Mesendoderm (in vitro differentiated cells): Measurements from ENCODE around the gene LIPI.
"Not testable (repeated sequence)": the region's sequence is repeated elsewhere in the genome, so short reads cannot be mapped to it uniquely, and the experiment has no call there.

ENCODE experiments used
- DNase-seq: peaks from one replicate; pipeline ENCODE4 v3.0.0; 2013
- H2AK5ac ChIP-seq: 2 replicates; pipeline ENCODE4 v1.6.1; 2013; ENCODE audit warnings: low read length, inconsistent platforms
- H2BK120ac ChIP-seq: 2 replicates; pipeline ENCODE4 v1.6.1; 2013; ENCODE audit warnings: low read depth, mild to moderate bottlenecking, low read length, moderate library complexity, mixed read lengths
- H2BK15ac ChIP-seq: replicated peaks from 2 replicates; pipeline ENCODE4 v1.6.1; 2013; ENCODE audit warnings: low read depth, mild to moderate bottlenecking, moderate library complexity
- H2BK5ac ChIP-seq: 2 replicates; pipeline ENCODE4 v1.6.1; 2013; ENCODE audit warnings: low read length, inconsistent platforms
- H3K18ac ChIP-seq: 2 replicates; pipeline ENCODE4 v1.6.1; 2013; ENCODE audit warnings: mild to moderate bottlenecking, low read length, mixed read lengths
- H3K23ac ChIP-seq: one replicate; pipeline ENCODE4 v1.6.1; 2013; ENCODE audit warnings: low read length
- H3K27ac ChIP-seq: 2 replicates; pipeline ENCODE4 v1.5.1; 2013; ENCODE audit warnings: low read depth, mild to moderate bottlenecking, inconsistent platforms, low read length, moderate library complexity
- H3K27me3 ChIP-seq: 2 replicates; pipeline ENCODE4 v1.6.1; 2013; ENCODE audit warnings: low read length, control low read depth, mild to moderate bottlenecking, inconsistent platforms; ENCODE audit not compliant: insufficient read depth, poor library complexity
- H3K36me3 ChIP-seq: 2 replicates; pipeline ENCODE4 v1.6.1; 2013; ENCODE audit warnings: low read length, inconsistent platforms; ENCODE audit not compliant: control insufficient read depth, insufficient read depth
- H3K4ac ChIP-seq: one replicate; pipeline ENCODE4 v1.6.1; 2013; ENCODE audit warnings: low read depth, mild to moderate bottlenecking, low read length, moderate library complexity
- H3K4me1 ChIP-seq: 2 replicates; pipeline ENCODE4 v1.6.1; 2013; ENCODE audit warnings: low read depth, low read length, inconsistent platforms; ENCODE audit not compliant: control insufficient read depth
- H3K4me2 ChIP-seq: 2 replicates; pipeline ENCODE4 v1.6.1; 2013; ENCODE audit warnings: low read length
- H3K4me3 ChIP-seq: 2 replicates; pipeline ENCODE4 v1.5.1; 2013; ENCODE audit warnings: mild to moderate bottlenecking, low read length
- H3K56ac ChIP-seq: one replicate; pipeline ENCODE4 v1.6.1; 2013; ENCODE audit warnings: low read length
- H3K79me1 ChIP-seq: 2 replicates; pipeline ENCODE4 v1.6.1; 2013; ENCODE audit warnings: low read length, inconsistent platforms
- H3K79me2 ChIP-seq: 2 replicates; pipeline ENCODE4 v1.6.1; 2013; ENCODE audit warnings: mild to moderate bottlenecking, low read length; ENCODE audit not compliant: control insufficient read depth, insufficient read depth
- H3K9ac ChIP-seq: 2 replicates; pipeline ENCODE4 v1.6.1; 2013; ENCODE audit warnings: low read length, inconsistent platforms
- H4K5ac ChIP-seq: one replicate; pipeline ENCODE4 v1.6.1; 2013; ENCODE audit warnings: low read length
- H4K8ac ChIP-seq: one replicate; pipeline ENCODE4 v1.6.1; 2013; ENCODE audit warnings: low read depth, mild to moderate bottlenecking, control low read depth, low read length, moderate library complexity
- WGBS: extraction: QIAGEN DNeasy Blood & Tissue Kit; methylation state at CpG from one replicate; pipeline ENCODE4 v1.1.7; 2013; ENCODE audit warnings: low lambda C conversion rate, missing lambda C conversion rate; ENCODE audit not compliant: insufficient coverage; ENCODE audit errors: extremely low coverage; 5-methylcytosine and 5-hydroxymethylcytosine counted together

The LIPI gene

DNA sequence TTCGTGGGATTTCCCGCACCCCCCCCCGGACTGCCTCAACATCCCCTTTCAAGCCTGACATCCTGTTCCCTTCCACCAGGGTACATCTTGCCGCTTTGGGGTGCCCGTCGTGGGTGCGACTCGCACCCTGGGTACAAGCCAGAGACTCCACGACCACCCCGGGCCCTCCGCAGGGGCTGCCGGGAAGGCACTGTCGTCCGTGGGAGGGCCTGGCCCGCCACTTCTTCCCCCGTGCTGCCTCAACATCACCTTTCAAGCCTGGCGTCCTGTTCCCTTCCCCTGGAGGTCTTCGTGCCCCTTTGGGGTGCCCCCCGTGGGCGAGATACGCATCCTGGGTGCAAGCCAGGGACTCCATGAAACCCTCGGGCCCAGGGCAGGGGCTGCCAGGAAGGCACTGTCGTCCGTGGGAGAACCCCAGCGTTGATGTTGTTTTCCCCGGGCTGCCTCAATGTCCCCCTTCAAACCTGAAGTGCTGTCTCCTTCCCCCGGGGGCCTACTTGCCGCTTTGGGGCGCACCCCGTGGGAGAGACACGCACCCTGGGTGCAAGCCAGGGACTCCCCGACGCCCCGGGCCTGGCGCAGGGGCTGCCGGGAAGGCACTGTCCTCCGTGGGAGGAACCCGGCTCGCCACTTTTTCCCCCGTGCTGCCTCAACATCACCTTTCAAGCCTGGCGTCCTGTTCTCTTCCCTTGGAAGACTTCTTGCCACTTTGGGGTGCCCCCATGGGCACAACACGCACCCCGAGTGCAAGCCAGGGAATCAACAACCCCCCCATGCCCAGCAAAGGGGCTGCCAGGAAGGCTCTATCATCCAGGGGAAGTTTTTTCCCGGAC, 138.6 kb downstream of the LIPI start:
- Histone ChIP-seq H3K79me2 (no peaks in the 10 kb centered on the region), H4K8ac (no peak overlapping the region), H3K27ac (no peak overlapping the region), H2BK120ac (no peak overlapping the region), H3K18ac (no peak overlapping the region), H2BK15ac (no peak overlapping the region), H3K4ac (no peak overlapping the region), H3K4me3 (no peak overlapping the region), H3K9ac (no peak overlapping the region), H3K56ac (no peak overlapping the region), H3K27me3 (no peaks in the 10 kb centered on the region), H4K5ac (no peak overlapping the region), H3K79me1 (no peaks in the 10 kb centered on the region), H3K4me2 (no peak overlapping the region), H2AK5ac (no peak overlapping the region), H3K4me1 (no peaks in the 10 kb centered on the region), H3K36me3 (no peaks in the 10 kb centered on the region), H3K23ac (no peak overlapping the region), H2BK5ac (no peak overlapping the region)
- DNase-seq = no peak
- no CpG with 5 or more reads among the region's 44 CpGs for WGBS

DNA sequence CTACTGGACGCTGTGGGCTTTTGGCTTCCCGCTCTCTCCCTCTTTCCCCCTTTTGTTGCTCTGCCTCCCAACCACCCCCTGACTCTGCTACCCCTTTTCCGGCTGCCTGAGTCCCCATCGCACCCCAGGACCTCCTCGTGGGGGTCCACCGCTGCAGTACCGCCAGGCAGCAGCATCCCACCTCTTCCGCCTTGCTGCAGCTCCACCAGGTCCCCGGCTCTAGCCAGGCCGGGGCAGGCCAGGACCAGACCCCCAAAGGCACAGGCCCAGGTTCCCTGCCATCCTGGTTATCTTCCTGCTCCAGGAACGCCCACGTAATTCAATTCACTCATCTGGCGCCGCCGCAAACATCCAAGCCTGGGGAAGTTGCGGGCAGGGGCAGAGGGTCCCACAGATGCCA, 139.8 kb downstream of the LIPI start:
- no peak overlapping the region for H3K56ac ChIP-seq
- H3K18ac ChIP-seq = no peak overlapping the region
- no peak overlapping the region for H2BK120ac ChIP-seq
- no peak overlapping the region for H3K9ac ChIP-seq
- H3K4me3 ChIP-seq = no peak overlapping the region
- H3K79me2 ChIP-seq = no peaks in the 10 kb centered on the region
- no peaks in the 10 kb centered on the region for H3K4me1 ChIP-seq
- no peak overlapping the region for H2BK15ac ChIP-seq
- H4K8ac ChIP-seq = no peak overlapping the region
- no peaks in the 10 kb centered on the region for H3K27me3 ChIP-seq
- no peak for DNase-seq
- no peaks in the 10 kb centered on the region for H3K79me1 ChIP-seq
- WGBS = no CpG with 5 or more reads among the region's 16 CpGs
- H3K36me3 ChIP-seq = no peaks in the 10 kb centered on the region
- H3K23ac ChIP-seq = no peak overlapping the region
- H3K4ac ChIP-seq = no peak overlapping the region
- H2BK5ac ChIP-seq = no peak overlapping the region
- H4K5ac ChIP-seq = no peak overlapping the region
- no peak overlapping the region for H2AK5ac ChIP-seq
- no peak overlapping the region for H3K27ac ChIP-seq
- H3K4me2 ChIP-seq = no peak overlapping the region

DNA sequence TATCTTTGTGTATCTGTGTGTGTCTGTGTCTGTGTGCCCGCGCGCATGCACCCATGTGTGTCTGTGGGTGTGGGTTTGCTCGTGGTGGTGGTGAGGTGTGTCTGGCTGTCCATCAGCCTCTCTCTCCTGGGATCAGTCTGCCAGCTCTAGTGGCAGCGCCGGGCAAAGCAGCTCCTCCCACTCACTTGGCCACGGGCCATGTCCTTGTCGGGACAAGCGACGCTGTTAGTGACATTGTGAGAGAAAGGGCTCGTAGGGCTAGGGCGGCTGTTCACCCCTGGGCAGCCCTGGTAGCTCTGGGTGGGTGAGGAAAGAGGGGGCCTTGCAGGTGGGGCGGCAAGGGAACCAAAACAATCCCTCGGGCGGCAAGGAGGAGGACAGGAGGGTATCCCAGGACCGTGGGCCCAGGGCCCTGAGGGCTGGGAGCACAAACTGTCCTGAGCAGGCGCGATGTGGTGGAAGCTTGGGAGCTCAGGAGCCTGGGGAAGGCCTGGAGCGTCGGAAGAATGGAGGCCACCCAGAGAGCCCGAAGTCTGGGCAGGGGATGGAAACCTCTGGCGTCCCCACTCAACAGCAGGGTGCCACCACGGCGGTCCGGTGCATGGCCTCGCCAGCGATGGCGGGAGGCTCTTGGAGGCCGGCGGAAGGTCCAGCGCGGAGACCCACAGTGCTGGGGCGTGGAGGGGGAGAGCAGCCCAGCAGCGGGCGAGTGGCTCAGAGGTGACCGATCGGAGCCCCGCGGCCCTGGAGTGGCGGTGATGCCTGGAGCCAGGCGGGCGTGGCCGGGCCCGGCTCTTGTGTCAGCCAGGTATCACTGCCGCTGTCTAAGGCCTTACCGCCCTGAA, 140.5 kb downstream of the LIPI start:
- Histone ChIP-seq H2BK120ac (no peak overlapping the region), H2BK5ac (no peak overlapping the region)
- no CpG with 5 or more reads among the region's 46 CpGs for WGBS

DNA sequence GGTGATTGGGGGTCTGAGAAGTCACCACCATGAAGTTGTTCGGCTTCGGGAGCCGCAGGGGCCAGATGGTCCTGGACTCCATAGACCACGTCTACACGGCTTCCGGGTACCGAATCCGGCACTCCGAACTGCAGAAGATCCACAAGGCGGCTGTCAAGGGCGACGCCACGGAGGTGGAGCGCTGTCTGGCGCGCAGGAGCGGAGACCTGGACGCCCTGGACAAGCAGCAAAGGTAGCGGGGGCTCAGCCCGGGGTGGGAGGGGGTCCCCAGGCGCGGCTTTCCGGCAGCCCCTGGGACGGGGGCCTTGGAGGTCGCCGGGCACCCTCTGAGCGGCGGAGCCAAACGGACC, 146.5 kb downstream of the LIPI start:
- no peak overlapping the region for H3K4me2 ChIP-seq

More for the DNA sequence above, 140.5 kb downstream of the LIPI start:
- H3K27ac ChIP-seq = no peak overlapping the region
- H3K4ac ChIP-seq = no peak overlapping the region
- H3K36me3 ChIP-seq = no peaks in the 10 kb centered on the region
- H3K4me1 ChIP-seq = no peaks in the 10 kb centered on the region
- no peak overlapping the region for H2AK5ac ChIP-seq
- no peaks in the 10 kb centered on the region for H3K27me3 ChIP-seq
- H3K18ac ChIP-seq = no peak overlapping the region
- no peak for DNase-seq
- no peak overlapping the region for H3K23ac ChIP-seq
- H3K9ac ChIP-seq = no peak overlapping the region
- no peak overlapping the region for H4K8ac ChIP-seq
- no peak overlapping the region for H2BK15ac ChIP-seq
- H3K4me3 ChIP-seq = no peak overlapping the region
- no peaks in the 10 kb centered on the region for H3K79me2 ChIP-seq
- no peak overlapping the region for H4K5ac ChIP-seq
- no peak overlapping the region for H3K56ac ChIP-seq
- no peaks in the 10 kb centered on the region for H3K79me1 ChIP-seq
- no peak overlapping the region for H3K4me2 ChIP-seq

DNA sequence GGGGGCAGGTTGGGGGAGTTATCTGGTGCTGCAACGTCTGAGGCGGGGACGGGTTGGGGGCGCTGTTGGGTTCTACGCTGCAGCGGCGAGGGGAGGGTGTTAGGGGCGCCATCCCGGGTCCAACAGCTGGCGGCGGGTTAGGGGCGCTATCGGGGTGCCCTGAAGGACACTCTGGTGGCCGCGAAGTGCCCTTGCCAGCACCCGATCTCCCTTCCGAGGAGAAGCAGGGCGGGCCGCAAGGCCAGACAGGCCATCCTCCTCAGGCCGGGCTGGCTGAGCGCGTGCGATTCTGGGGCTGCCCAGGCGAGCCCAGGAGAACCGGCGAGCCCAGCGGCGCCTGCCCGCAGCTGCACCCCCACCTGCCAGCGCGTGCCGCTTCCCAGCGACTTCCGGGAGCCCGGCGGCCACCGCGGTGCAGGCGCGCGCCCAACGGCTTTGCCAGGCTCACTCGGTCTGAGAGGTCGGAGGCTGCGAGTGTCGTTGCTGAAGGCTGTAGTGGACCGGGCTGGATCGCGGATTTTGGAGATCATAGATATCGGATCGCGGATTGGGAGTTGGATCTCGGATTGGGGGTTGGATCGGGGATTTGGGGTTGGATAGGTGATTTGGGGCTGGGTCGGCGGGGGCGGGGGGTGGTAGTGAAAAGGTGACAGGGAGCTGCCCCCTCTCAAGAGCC, 147.0 kb downstream of the LIPI start:
- not testable (repeated sequence) for H3K36me3 ChIP-seq, H2BK5ac ChIP-seq, H4K8ac ChIP-seq, H3K4me3 ChIP-seq, DNase-seq, H3K9ac ChIP-seq, H3K4me1 ChIP-seq, H2BK15ac ChIP-seq, H3K27me3 ChIP-seq, H3K4me2 ChIP-seq, H3K23ac ChIP-seq, H3K4ac ChIP-seq, H2AK5ac ChIP-seq, H3K18ac ChIP-seq, H3K56ac ChIP-seq, H3K27ac ChIP-seq, H3K79me1 ChIP-seq, H3K79me2 ChIP-seq, H2BK120ac ChIP-seq, H4K5ac ChIP-seq
- no CpG with 5 or more reads among the region's 57 CpGs for WGBS

More for the DNA sequence above, 146.5 kb downstream of the LIPI start:
- Histone ChIP-seq H4K8ac (no peak overlapping the region), H2BK120ac (no peak overlapping the region), H3K36me3 (no peaks in the 10 kb centered on the region), H3K27me3 (no peaks in the 10 kb centered on the region), H3K4me1 (no peaks in the 10 kb centered on the region), H2AK5ac (no peak overlapping the region), H3K4me3 (no peak overlapping the region), H3K4ac (no peak overlapping the region), H2BK15ac (no peak overlapping the region), H3K27ac (no peak overlapping the region), H3K18ac (no peak overlapping the region), H2BK5ac (no peak overlapping the region), H3K23ac (no peak overlapping the region), H3K9ac (no peak overlapping the region), H3K79me1 (no peaks in the 10 kb centered on the region), H3K79me2 (no peaks in the 10 kb centered on the region), H4K5ac (no peak overlapping the region), H3K56ac (no peak overlapping the region)
- no CpG with 5 or more reads among the region's 29 CpGs for WGBS
- DNase-seq = no peak
